ENCODE data around the gene KIF18B.

The KIF18B gene

DNA sequence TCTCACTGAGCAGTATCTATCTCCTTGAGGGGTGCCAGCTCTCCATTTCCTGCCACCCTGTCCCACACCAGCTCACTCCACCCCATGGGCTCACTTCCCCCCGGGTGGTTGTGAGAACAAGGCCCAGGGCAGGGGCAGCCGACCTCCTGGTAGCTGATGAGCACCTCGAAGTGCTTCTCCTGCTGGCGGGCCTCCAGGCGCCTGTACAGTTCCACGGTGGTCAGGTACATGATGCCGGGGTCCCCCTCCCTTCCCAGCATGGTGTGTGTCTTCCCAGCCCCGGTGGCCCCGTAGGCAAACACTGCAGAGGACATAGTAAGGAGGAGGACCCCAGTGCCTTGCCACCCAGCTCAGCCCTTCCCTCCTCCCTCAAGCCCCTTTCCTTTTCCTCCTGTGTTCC, 12.5 kb downstream of the KIF18B start:
- no peak for DNase-seq

DNA sequence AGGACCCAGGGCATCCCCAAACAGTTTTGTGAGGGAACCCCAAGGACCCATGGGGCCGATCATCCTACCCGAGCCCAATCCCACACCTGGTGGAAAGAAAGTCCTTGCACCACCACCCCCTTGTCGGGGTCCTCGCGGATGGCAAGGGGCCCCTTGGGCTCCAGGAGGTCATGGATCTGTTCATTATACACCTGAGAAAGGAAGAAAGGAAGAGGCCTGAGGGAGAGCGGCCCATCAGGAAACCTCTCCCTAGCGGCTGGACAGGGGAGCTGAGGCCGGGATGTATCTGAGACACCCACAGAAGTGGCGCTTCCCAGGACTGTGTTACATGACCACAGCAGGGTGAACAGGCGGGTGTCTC, 12.8 kb downstream of the KIF18B start:
- no peak for DNase-seq

DNA sequence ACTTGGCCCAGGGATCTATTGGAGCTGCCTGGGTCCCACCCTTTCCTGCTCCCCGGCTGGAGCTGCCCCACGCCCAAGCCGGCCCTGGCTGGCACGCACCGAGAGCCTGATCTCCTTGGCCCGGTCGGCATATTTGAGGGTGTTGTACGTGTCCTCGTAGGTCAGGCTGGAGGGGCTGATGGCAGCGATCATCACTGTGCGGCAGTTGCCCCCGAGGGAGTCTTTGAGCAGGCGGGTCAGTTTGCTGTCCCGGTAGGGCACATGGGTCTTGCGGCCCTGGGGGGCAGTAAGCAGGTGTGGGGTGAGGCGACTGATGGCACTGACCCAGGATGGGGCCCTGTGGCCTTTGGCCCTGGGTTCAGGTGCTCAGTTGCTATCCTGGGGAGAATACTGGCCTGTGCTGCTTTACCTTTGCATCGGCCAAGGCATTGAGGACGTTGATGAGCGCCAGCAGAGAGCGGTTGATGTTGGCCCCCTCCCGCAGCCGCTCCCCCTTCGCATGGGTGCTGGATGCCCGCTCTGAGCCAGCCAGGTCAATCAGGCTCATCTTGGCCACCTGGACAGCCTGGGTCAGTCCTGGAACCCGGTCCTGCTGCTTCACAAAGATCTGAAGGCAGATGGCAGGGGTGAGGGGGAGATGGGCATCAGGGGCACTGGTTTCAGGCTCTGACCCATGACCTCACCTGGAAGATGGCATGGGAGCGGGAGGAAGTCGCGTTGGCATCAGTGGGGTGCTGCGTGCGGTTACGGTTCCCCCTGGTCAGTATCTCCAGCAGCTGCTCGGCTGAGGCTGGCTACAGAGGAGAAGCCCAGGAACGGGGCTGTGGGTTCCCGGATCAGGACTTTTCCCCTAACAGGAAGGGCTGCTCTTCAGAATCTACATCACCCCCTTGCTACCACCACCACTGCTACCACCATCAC, 13.5 kb downstream of the KIF18B start:
- DNase-seq = no peak

DNA sequence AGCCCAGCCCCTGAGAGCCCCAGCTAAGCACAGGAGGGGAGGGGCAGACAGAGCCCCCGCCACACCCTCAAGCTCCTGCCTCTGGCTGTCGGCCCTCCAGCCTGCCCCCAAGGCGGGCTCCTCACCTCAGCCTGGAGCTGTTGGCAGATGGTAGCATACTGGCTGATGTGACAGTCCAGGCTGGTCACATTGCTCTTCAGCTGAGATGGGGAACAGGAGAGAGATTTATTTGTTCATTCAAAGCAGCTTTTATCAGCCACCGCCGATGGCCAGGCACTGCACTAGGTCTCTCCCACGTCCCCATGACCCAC, 14.8 kb downstream of the KIF18B start:
- no peak for DNase-seq

DNA sequence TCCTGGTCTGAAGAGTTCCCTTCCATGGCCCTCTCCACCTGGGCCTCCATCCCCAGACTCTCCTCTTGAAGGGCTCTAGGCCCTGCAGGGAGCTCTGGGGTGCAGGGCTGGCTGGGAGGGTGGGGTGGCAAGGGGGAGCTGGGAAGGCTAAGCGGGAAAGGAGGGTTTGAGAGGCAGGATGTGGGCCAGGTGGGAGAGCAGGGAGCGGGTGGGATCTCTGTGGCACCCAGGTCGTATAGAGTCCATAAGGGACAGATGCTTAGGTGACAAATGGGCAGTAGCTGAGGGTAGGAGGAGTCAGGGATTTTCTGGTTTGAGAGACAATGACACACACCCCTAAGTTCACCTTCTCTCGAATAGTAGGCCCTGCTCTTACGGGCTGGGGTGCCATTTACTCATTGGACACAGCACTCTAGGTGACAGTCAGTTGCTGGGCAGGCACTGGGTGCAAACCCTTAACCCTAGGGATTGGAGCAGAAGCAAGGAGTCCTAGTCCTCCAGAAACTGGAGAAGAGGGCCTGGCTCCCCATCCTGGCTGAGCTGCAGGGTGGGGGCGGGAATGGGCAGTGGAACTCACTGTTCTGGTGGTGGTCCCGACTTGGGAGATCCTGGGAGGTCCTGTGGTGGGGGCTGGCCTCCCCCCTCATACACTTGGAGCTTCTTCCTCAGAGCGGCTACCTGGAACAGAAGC, 15.3 kb downstream of the KIF18B start:
- DNase-seq = no peak

DNA sequence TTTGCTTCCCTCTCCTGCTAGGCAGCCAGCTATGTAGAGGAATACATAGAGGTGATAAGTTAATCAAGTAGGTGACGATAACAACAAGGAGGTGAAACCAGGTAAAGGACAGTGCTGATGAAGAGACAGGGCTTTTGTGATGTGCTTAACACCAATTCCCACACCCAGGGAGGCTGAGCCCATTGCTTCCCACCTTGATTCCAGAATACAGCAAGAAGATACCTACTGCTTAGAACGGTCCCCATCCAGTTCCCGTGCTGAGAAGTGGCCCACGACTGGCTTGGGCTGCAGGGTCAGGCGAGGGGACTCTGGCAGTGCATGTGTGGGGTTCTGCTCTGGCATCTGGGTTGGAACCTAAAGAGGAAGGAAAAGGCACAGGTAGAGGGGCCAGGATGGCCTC, 16.2 kb downstream of the KIF18B start:
- DNase-seq = no peak

DNA sequence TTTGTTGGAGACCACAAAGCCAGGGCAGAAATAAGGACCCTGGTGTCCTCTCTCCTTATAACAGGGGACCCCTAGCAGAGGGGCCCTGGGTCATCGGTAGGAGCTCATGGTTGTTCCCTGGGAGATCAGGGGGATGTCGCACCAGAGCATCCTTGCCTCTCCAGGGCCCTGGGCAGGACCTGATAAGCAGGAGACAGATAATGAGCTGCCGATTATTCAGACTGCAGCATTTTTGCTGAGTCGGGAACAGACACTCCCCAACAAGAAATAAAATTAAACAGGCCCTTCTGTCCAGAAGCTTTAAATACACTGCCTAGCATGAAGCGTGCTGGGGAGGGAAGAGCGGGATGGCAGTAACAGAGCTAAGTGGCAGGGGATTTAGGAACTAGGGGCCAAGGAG, 16.9 kb downstream of the KIF18B start:
- no peak for DNase-seq

DNA sequence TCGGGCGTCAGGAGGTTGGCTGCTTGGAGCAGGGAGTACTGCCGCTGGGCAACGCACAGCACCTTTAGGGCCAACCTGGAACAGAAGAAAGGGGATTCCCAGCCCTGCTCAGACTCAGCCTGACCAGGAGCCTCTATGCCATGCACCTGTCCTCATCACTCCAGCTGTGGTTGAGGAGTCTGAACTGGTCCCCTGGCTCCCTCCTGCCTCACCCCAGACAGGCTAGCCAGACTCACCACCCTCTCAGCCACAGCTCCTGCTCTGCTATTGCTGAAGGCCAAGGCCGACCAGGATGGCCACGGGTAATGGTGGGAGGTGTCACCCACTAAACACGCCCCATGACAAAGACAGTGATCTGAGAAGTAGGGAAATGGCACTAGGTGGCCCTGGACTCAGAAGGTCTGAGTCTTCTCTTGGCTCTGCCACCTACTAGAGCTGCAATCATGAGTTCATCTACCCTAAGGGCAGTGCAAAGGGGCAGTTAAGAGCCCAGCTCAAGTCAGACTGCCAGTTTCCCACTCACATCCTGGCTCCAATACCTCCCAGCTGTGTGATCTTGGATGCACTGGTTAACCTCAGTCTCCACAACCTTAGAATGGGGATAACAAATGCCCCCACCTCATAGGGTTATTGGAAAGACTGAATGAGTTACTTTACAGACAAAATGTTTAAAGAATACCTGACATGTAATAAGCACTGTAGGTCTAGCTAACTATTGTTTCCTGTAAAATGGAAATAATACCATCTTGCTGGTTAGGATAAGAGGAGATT, 18.4 kb downstream of the KIF18B start:
- DNase-seq = no peak

DNA sequence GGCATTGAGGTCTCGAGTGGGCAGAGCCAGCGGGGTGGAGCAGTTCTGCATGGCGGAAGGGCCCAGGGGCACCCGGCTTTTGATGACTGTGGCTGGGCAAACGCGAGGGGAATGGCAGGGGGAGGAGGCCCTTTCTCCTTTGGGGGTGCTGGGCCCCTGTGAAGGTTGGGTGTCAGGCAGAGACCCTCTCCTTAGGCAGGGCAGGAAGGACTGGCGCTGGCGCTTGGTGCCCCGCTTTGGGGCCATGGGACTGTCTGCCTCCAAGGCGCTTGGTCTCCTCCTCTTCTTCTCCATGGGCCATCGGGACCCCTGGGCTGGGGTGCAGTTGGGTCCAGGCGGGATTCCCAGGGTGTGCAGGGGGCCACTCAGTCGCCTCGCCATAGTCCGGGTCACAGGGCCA, 19.4 kb downstream of the KIF18B start:
- DNase-seq = no peak

DNA sequence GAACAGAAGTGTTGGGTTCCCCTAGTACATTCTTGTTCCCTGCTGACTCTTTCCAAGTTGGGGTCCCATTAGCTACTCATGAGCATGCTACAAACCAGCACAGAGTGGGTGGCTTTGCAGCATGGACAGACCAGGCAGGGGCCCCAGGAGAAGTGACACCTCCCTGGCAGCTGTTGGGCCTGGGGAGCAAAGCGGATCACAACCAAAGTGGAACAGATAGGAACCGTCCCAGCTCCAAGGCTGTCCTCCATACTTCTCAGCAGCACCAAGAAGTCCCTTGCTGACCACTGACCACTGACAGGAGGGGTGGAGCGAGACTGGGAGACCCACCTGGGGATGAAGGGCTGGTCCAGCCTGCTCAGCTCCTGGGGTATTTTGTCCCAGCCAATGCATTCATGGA, 19.9 kb downstream of the KIF18B start:
- DNase-seq = no peak

DNA sequence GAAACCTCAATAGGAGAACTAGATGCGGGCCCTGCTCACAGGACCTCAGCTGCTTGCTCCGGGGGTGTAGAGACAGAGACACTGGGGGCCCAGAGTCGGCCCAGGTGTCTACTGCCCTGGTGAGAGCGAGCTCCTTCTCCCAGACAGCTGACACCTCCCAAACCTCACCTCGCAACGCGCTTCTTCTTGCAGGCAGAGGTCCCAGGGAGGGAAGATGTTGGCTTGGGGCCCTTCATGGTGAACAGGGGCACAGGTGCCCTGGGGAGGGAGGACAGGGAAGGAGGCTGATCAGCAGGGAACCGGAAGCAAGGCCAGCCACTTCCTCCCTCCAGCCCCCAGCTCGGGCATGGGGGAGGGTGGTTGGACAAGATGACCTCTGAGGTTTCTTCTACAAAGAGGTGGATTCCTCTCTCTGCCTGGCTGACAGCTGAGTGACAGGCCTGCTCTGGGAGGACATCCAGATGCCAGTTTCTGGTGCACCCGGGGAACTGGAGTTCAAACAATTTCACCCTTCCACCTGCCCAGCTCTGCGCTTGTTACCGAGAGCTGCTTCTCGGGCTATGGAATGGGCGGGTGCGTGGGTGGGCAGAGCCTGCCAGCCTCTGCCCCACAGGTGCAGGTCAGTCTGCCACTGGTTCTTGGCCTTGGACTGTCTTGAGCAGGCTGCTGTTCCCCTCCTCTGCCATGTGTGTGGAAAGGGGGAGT, 20.6 kb downstream of the KIF18B start:
- DNase-seq = no peak

DNA sequence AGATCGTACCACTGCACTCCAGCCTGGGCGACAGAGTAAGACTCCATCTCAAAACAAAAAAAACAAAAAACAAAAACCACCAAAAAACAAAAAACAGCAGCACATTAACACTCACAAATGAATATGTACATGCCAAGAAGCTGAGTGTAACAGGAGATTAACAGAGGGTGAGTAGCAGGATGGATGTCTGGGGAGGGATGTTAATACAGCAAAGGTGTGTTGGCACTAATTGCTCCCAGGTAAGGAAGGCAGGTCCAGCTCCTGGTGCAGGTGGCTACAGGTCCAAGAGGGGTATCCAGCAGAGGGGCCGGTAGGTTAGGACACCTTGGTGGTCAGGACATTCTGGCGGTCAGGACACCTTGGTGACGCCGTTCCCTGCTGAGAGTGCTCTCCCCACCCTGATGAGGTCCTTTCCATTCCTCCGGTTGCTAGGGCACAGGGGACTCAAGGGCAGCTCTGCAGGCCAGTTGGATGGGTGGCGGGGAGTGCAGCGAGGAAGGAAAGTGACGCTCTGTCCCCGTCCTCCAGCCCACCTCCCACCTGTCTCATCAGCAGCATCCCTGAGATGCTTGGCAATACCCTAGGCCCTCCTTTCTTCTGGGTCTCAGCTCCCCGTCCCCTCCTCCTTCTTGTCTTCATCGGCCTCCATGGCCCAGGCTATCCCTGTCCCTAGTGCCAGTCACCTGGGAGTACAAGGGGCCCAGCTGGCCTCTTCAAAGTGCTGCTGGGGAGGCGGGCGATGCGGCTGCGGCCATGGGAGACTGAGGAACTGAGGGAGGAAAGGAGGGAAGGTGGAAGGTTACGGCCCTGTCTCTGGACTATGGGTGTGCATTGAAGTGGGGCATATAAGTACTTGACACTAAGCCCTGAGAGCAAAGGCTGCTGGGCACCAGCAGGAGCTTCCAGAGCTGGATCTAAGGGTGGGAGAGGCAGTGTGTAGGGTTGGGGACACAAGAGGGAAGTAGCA, 21.6 kb downstream of the KIF18B start:
- DNase-seq = no peak

DNA sequence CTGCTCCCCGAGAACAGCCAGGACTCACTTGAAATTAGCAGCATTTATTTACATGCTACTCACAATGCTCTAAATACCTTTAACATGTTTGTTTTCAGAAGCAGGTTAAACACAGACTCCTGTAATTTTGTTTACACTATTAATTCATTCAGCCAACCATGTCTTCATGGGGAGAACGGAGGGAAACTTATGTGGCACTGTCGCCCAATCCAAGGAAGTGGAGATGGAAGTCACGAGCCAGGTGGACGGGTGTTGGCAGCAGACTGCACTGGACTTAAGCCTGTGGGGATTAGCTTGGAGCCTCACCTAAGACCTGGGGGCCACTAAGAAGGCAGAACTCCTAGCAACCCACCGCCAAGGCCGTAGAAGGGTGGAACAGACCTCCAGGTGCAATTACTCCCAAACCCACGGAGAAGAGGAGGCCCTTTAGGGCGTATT, 23.4 kb downstream of the KIF18B start:
- no peak for DNase-seq

DNA sequence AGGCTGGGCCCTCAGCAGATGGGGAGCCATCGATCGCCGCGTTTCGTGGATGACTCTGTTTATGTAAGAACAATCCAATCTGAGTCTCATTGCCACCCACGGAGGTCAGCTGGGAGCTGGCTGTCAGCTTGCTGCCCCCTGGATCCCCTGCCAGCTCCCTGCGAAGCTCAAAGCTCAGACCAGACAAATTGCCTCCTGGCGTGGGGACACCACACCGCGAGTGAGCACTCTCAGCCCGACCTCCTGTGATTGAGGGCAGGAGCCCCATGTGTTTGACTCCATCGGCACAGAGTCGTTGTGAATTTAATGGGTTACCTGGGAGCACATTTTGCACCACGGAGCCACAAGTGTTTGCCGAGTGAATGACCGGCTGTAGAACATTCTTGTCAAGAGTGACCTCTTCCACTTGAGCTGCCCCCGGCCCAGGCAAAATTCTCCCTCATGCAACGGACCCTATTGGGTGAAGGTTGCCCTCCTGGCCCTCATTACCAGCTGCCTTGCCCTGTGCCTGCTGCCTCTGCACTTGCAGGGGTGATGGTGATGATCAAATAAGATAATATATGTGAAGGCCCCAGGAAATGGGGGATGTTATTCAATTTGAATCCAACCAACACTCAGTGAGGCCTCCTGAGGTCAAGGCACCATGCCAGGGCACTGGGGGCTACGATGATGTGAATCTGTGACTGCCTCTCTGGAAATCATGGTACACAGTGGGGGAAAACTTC, 24.7 kb downstream of the KIF18B start:
- no peak for DNase-seq

DNA sequence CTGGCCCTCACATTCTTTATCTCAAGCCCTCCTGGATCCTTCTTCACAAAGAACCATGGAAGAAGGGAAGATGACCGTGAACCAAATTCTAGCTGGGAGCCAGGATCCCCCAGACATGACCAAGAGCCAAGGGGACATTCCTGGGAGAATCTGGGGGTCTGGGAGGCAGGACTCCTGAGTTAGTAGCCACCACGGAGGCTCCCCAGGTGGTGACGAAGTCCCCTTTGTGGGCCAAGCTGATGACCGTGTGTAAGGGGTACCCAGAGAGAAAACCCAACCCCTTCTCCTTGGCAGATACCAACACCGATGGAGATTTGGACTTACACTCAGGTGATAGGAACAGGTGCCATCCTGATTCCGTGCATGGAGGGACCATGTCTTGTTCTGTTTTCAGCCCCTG, 25.4 kb downstream of the KIF18B start:
- DNase-seq = no peak

DNA sequence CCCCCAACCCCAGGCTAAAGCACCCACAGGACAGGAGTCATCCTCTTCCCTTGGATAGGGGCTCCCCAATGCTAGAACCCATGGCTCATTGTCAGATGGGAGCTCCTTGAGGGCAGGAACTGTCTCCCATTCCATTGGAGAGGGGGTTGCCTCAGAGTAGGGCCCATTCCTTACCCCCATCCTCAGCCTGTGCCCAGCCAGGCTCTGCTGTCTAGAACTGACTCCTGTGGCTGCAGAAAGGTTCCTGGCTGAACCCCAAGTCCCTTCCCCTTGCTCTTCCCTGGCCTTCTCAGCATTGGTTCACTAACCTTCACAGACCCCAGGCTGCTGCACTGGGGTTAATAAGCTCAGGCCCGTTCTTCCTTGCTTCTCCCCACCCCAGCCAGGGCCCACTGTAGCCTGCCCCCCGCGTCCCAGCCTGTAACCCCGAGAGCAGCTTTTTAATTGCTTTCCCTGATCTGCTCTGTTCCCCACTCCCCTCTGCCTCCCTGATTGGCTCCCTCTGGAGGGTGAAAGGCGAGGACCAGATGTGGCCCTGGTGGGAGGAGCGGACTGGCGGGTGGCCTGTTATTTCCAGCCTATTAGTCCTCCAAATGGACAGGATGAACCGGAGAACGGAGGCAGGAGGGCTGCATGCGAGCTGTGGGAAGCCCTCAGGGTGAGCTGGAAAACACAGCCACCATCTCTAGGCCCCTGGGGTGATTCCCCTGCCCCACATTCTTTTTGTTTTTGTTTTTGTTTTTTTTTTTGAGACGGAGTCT, 26.3 kb downstream of the KIF18B start:
- no peak for DNase-seq

DNA sequence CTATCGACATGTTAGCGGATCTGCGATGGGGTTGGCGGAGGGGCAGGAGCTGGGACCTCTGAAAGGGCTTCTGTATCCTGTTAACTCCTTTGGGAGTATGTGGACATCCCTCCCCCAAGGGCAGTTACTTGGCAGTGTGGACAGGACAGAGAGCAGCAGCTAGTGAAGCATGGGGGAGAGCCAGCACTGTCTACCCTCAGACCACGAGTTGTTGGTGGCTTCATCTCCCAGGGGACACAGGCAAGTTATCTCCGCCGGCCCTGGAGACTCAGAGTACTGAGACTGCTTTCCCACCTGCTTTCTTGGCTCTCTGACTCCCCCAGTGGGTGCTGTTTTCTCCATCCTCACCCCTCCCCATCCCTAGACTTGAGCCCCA, 27.0 kb downstream of the KIF18B start:
- DNase-seq = no peak

DNA sequence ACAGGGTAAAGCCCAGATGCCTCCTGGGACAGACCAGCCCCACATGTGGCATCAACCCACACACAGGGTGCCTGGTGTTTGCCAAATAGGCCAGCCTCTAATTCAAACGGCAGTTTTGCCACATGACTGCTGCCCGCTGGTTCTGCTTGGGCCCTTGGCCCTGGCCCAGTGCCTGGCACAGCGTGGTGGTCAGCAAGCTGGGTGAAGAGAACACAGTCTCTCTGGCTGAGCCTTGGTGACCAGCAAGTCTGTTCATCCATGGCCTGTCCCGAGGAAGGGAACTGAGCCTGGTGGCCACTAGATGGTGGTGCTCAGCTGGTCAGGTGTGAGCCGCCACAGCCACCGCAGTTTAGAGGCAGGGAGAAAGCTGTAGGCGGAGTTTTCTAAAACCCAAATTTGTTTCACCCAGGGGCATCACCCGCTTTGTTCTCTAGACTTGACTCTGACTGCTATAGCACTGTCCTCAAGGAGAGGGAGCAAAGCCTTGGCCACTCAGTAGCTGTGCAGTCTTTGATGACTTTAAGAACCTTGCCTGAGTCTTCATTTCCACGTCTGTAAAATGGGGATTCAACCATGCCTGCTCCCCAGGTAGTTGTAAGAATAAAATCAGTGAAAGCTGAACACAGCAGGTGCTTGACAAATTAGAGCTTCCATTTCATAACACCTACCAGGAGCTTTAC, 27.5 kb downstream of the KIF18B start:
- peak in 4 of 5 experiments; percentile 9 to 72 (median 35) for DNase-seq

DNA sequence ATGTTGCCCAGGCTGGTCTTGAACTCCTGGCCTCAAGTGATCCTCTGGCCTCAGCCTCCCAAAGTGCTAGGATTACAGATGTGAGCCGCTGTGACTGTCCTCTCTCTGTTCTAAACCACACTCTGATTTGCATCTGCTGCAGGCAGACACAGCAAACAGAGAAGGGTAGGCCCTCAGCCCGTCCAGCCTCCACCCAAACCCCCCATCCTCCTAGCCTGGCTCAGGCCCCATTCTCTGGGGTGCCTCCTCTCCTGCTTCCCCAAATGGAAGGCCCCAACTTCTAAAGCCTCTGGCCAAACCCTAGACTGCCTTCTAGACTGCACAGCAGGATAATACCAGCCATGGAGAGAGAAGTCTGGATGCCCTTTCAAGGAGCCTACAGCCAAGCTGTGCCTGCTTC, 28.2 kb downstream of the KIF18B start:
- no peak for DNase-seq

DNA sequence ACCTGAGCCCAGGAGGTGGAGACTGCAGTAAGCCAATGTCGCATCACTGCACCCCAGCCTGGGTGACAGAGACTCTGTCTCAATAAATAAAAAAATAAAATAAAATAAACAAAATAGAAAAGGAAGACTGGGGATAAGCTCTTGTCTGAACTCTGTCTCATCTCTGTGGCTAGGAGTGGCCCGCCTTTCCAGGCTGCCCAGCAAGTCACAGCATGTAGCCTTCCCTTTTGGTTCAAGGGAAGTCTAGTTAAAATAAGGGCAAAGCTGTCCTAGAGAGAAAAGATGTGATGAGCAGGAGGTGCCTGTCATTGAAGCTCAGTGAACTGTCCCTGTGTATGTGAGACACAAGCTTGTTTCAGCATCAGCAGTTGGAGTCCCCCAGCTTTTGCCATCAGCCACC, 29.6 kb downstream of the KIF18B start:
- DNase-seq = no peak
